ENCODE results near the gene SNAPC1. TPM values are rescaled to one million over a fixed set of nuclear protein-coding genes. Genes with fewer than 3 reads are reported as not detected.

Gene SNAPC1
- polyA plus RNA-seq, 3 donors: 2.1 to 3.2 (median 2.9) TPM

DNA sequence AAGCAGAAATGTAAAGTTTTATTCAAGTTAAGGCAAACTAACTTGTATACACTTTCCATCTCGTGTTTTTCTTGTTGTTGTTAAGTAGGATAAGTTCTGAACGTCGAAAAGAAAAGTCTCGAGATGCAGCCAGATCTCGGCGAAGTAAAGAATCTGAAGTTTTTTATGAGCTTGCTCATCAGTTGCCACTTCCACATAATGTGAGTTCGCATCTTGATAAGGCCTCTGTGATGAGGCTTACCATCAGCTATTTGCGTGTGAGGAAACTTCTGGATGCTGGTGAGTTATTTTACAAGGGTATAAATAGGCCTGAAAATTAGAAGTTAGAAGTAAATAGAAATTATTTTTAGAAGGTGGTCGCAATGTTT lies 41.9 kb upstream of the SNAPC1 start:
- intact Hi-C loops (cut with micrococcal nuclease): loop anchor here in 1 of 2 donors (10.0 kb wide), 1 partner anchor 125 kb away; no protein-coding TSS in a partner anchor
- Histone ChIP-seq H3K9me3 (replicated peaks in 1 of 2; ENCODE audit: control insufficient read depth in 1 of 2, insufficient read depth in 1 of 2, low read length in 2 of 2) (no peaks in the 10 kb centered on the region), H3K79me2 (ENCODE audit: insufficient read depth, low read length) (peaks cover 70% of the 10 kb centered on the region), H3K36me3 (replicated peaks in 1 of 2; ENCODE audit: control insufficient read depth in 1 of 2, insufficient read depth in 2 of 2, low read length in 2 of 2) (peaks cover 37 to 42% of the 10 kb centered on the region in 2 donors), H3K27ac (ENCODE audit: low read depth in 1 of 2, low read length in 2 of 2) (no peak overlapping the region), H3K9ac (ENCODE audit: insufficient read depth, low read length, poor library complexity, severe bottlenecking) (no peak overlapping the region), H3K4me3 (replicated peaks in 1 of 3; ENCODE audit: low read depth in 2 of 3, low read length in 3 of 3) (no peak overlapping the region), H3K27me3 (ENCODE audit: control insufficient read depth in 2 of 2, insufficient read depth in 2 of 2, low read length in 2 of 2) (no peaks in the 10 kb centered on the region), H3K4me2 (replicated peaks; ENCODE audit: extremely low read depth, low read length, poor library complexity, severe bottlenecking) (no peak overlapping the region), H2AFZ (ENCODE audit: insufficient read depth, low read depth, low read length, poor library complexity, severe bottlenecking) (no peak overlapping the region), H4K20me1 (ENCODE audit: insufficient read depth, low read length) (peaks cover 99% of the 10 kb centered on the region), H3K4me1 (ENCODE audit: control insufficient read depth in 1 of 2, insufficient read depth in 2 of 2, low read length in 2 of 2) (peaks cover 3 to 12% of the 10 kb centered on the region in 2 donors)
- no peak overlapping the region for H3K4me3 Mint-ChIP-seq
- H3K36me3 Mint-ChIP-seq: peaks cover 45 to 55% of the 10 kb centered on the region in 2 donors
- peak in 1 of 3 donors; percentile 12 for DNase-seq
- whole genome bisulfite sequencing (ENCODE audit: insufficient coverage): no CpG with 5 or more reads among the region's 9 CpGs
- H3K27ac Mint-ChIP-seq: peak overlapping the region in 3 of 7 donors; percentile 42 to 71 (median 50)
- no peaks in the 10 kb centered on the region for H3K9me3 Mint-ChIP-seq
- TF ChIP-seq, protein P1, sequence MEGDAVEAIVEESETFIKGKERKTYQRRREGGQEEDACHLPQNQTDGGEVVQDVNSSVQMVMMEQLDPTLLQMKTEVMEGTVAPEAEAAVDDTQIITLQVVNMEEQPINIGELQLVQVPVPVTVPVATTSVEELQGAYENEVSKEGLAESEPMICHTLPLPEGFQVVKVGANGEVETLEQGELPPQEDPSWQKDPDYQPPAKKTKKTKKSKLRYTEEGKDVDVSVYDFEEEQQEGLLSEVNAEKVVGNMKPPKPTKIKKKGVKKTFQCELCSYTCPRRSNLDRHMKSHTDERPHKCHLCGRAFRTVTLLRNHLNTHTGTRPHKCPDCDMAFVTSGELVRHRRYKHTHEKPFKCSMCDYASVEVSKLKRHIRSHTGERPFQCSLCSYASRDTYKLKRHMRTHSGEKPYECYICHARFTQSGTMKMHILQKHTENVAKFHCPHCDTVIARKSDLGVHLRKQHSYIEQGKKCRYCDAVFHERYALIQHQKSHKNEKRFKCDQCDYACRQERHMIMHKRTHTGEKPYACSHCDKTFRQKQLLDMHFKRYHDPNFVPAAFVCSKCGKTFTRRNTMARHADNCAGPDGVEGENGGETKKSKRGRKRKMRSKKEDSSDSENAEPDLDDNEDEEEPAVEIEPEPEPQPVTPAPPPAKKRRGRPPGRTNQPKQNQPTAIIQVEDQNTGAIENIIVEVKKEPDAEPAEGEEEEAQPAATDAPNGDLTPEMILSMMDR (IDR thresholded peaks at IDR 0.05): no peak
- peaks cover 42% of the 10 kb centered on the region for H3K4me1 Mint-ChIP-seq
- H3K27me3 Mint-ChIP-seq (ENCODE audit: low read depth in 3 of 3): peaks cover 0 to 2% (median 0%) of the 10 kb centered on the region in 3 donors

DNA sequence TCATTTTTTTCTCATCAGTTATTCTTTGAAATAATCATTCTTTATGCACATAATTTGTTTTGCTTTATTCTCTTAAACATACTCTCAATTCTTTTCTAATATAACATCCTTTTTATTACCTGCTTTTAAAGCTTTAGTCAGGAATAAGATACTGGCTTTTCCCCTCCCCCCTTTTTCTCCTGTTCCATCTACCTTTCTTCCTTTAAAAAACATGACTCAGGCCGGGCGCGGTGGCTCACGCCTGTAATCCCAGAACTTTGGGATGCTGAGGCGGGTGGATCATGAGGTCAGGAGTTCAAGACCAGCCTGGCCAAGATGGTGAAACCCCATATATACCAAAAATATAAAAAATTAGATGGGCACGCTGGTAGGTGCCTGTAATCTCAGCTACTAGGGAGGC lies 41.5 kb upstream of the SNAPC1 start:
- no CpG with 5 or more reads among the region's 6 CpGs for WGBS (ENCODE audit: insufficient coverage)
- Histone ChIP-seq H3K79me2 (ENCODE audit: insufficient read depth, low read length) (peaks cover 65% of the 10 kb centered on the region), H3K4me2 (replicated peaks; ENCODE audit: extremely low read depth, low read length, poor library complexity, severe bottlenecking) (no peak overlapping the region), H3K4me1 (ENCODE audit: control insufficient read depth in 1 of 2, insufficient read depth in 2 of 2, low read length in 2 of 2) (peaks cover 3 to 12% of the 10 kb centered on the region in 2 donors), H4K20me1 (ENCODE audit: insufficient read depth, low read length) (peaks cover 99% of the 10 kb centered on the region), H3K36me3 (replicated peaks in 1 of 2; ENCODE audit: control insufficient read depth in 1 of 2, insufficient read depth in 2 of 2, low read length in 2 of 2) (peaks cover 39 to 46% of the 10 kb centered on the region in 2 donors), H3K27ac (ENCODE audit: low read depth in 1 of 2, low read length in 2 of 2) (no peak overlapping the region), H2AFZ (ENCODE audit: insufficient read depth, low read depth, low read length, poor library complexity, severe bottlenecking) (no peak overlapping the region), H3K27me3 (ENCODE audit: control insufficient read depth in 2 of 2, insufficient read depth in 2 of 2, low read length in 2 of 2) (no peaks in the 10 kb centered on the region), H3K9me3 (replicated peaks in 1 of 2; ENCODE audit: control insufficient read depth in 1 of 2, insufficient read depth in 1 of 2, low read length in 2 of 2) (no peaks in the 10 kb centered on the region), H3K4me3 (replicated peaks in 1 of 3; ENCODE audit: low read depth in 2 of 3, low read length in 3 of 3) (no peak overlapping the region), H3K9ac (ENCODE audit: insufficient read depth, low read length, poor library complexity, severe bottlenecking) (no peak overlapping the region)
- Mint-ChIP-seq H3K9me3 (peaks cover 0 to under 1% (median 0%) of the 10 kb centered on the region in 7 donors), H3K27ac (peak overlapping the region in 2 of 7 donors; percentile 37 to 53), H3K4me1 (peaks cover 42% of the 10 kb centered on the region), H3K27me3 (ENCODE audit: low read depth in 3 of 3) (peaks cover 0 to 2% (median 0%) of the 10 kb centered on the region in 3 donors), H3K4me3 (no peak overlapping the region), H3K36me3 (peaks cover 50 to 60% of the 10 kb centered on the region in 2 donors)
- intact Hi-C loops (cut with micrococcal nuclease): loop anchor here in 1 of 2 donors (10.0 kb wide), 1 partner anchor 126 kb away; no protein-coding TSS in a partner anchor
- DNase-seq: no peak
- TF ChIP-seq, protein P1 (IDR thresholded peaks at IDR 0.05): no peak

All from CD14-positive monocyte (primary cell).